Nephron progenitor cell (in vitro differentiated cells): ENCODE data around the gene LTBP2.

Experiments used
- DNase-seq: peaks from one replicate; pipeline ENCODE4 v3.0.0; 2021
- H3K27ac Mint-ChIP-seq: 2 replicates; pipeline ENCODE4 v1.8.0; 2021; ENCODE audit warnings: mild to moderate bottlenecking, moderate library complexity, mixed read lengths
- H3K27me3 Mint-ChIP-seq: 2 replicates; pipeline ENCODE4 v1.8.0; 2021; ENCODE audit warnings: mild to moderate bottlenecking, low read depth, mixed read lengths; ENCODE audit not compliant: poor library complexity
- H3K36me3 Mint-ChIP-seq: 2 replicates; pipeline ENCODE4 v1.8.0; 2021; ENCODE audit warnings: low read depth, mixed read lengths
- H3K4me1 Mint-ChIP-seq: 2 replicates; pipeline ENCODE4 v1.8.0; 2021; ENCODE audit warnings: mixed read lengths
- H3K4me3 Mint-ChIP-seq: 2 replicates; pipeline ENCODE4 v1.8.0; 2021; ENCODE audit warnings: mild to moderate bottlenecking, moderate library complexity, mixed read lengths
- H3K9me3 Mint-ChIP-seq: 2 replicates; pipeline ENCODE4 v1.8.0; 2021; ENCODE audit warnings: mild to moderate bottlenecking, moderate library complexity, mixed read lengths
- CTCF ChIP-seq: fragments of 200-600 bp; sonication (generic); IDR thresholded peaks from 2 replicates; pipeline ENCODE4 v1.5.0; 2021; ENCODE audit warnings: antibody characterized with exemption

Gene LTBP2

GRCh38 chr14:74594606-74595005 is 17.4 kb downstream of the LTBP2 start:
- Mint-ChIP-seq H3K4me1 (peaks cover 45% of the 10 kb centered on the region), H3K27me3 (peaks cover 13% of the 10 kb centered on the region), H3K9me3 (no peaks in the 10 kb centered on the region), H3K4me3 (no peak overlapping the region), H3K27ac (no peak overlapping the region), H3K36me3 (no peaks in the 10 kb centered on the region)
- DNase-seq, result no peak
- no peak for TF ChIP-seq CTCF

- H3K4me3 Mint-ChIP-seq, result no peak overlapping the region
- no peaks in the 10 kb centered on the region for H3K9me3 Mint-ChIP-seq
- H3K4me1 Mint-ChIP-seq, result peaks cover 39% of the 10 kb centered on the region
Observed at GRCh38 chr14:74594029-74594428, 18.0 kb downstream of the LTBP2 start.

GRCh38 chr14:74593241-74593953 is 18.6 kb downstream of the LTBP2 start:
- no peak for DNase-seq
- TF ChIP-seq CTCF, result no peak
- Mint-ChIP-seq H3K4me1 (peaks cover 38% of the 10 kb centered on the region), H3K27ac (no peak overlapping the region), H3K4me3 (no peak overlapping the region), H3K9me3 (no peaks in the 10 kb centered on the region), H3K36me3 (no peaks in the 10 kb centered on the region), H3K27me3 (peaks cover 13% of the 10 kb centered on the region)

More at GRCh38 chr14:74594029-74594428, 18.0 kb downstream of the LTBP2 start:
- H3K36me3 Mint-ChIP-seq, result no peaks in the 10 kb centered on the region
- TF ChIP-seq CTCF, result no peak
- no peak for DNase-seq
- peaks cover 13% of the 10 kb centered on the region for H3K27me3 Mint-ChIP-seq
- H3K27ac Mint-ChIP-seq, result no peak overlapping the region

GRCh38 chr14:74592476-74593201 is 19.4 kb downstream of the LTBP2 start:
- H3K9me3 Mint-ChIP-seq, result no peaks in the 10 kb centered on the region
- H3K27me3 Mint-ChIP-seq, result peaks cover 13% of the 10 kb centered on the region
- no peak for TF ChIP-seq CTCF
- no peak for DNase-seq
- H3K4me3 Mint-ChIP-seq, result no peak overlapping the region
- H3K27ac Mint-ChIP-seq, result no peak overlapping the region
- peaks cover 43% of the 10 kb centered on the region for H3K4me1 Mint-ChIP-seq
- no peaks in the 10 kb centered on the region for H3K36me3 Mint-ChIP-seq

- no peak for DNase-seq
- no peak for TF ChIP-seq CTCF
- Mint-ChIP-seq H3K9me3 (no peaks in the 10 kb centered on the region), H3K27ac (no peak overlapping the region), H3K27me3 (peaks cover 9% of the 10 kb centered on the region), H3K4me3 (no peak overlapping the region), H3K4me1 (peaks cover 48% of the 10 kb centered on the region), H3K36me3 (no peaks in the 10 kb centered on the region)
Observed at GRCh38 chr14:74591899-74592298, 20.1 kb downstream of the LTBP2 start.

GRCh38 chr14:74591394-74591793 is 20.6 kb downstream of the LTBP2 start:
- no peak for TF ChIP-seq CTCF
- H3K4me1 Mint-ChIP-seq, result peaks cover 48% of the 10 kb centered on the region
- DNase-seq, result no peak
- no peak overlapping the region for H3K27ac Mint-ChIP-seq
- no peak overlapping the region for H3K4me3 Mint-ChIP-seq
- no peaks in the 10 kb centered on the region for H3K36me3 Mint-ChIP-seq
- H3K9me3 Mint-ChIP-seq, result no peaks in the 10 kb centered on the region
- peaks cover 6% of the 10 kb centered on the region for H3K27me3 Mint-ChIP-seq
